GM23248 (cell line): ENCODE data around the gene RAP2A.

Source experiments
- EZH2 ChIP-seq: fragments of 200-600 bp; sonication (generic); IDR thresholded peaks from 2 replicates; pipeline ENCODE4 v1.6.1; 2018; ENCODE audit warnings: antibody characterized with exemption, mild to moderate bottlenecking; ENCODE audit not compliant: insufficient read depth, poor library complexity, severe bottlenecking
- EZH2phosphoT487 ChIP-seq: fragments of 200-600 bp; sonication (generic); IDR thresholded peaks from 2 replicates; pipeline ENCODE4 v1.6.1; 2018; ENCODE audit warnings: antibody characterized with exemption, moderate library complexity, mild to moderate bottlenecking, low read depth; ENCODE audit not compliant: insufficient read depth

DNA sequence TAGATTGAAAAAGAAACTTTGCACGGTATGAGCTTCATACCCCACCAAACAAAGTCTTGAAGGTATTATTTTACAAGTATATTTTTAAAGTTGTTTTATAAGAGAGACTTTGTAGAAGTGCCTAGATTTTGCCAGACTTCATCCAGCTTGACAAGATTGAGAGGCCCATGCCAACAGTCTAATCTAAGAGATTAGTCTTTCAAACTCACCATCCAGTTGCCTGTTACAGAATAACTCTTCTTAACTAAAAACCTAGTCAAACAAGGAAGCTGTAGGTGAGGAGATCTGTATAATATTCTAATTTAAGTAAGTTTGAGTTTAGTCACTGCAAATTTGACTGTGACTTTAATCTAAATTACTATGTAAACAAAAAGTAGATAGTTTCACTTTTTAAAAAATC, 41.9 kb upstream of the RAP2A start:
- TF ChIP-seq EZH2, result no peak
- no peak for TF ChIP-seq EZH2phosphoT487
